Activated CD8-positive, alpha-beta T cell treated with anti-CD3 and anti-CD28 coated beads for 36 hours (primary cell): Measurements from ENCODE around the gene MTM1. TPM values are rescaled to one million over a fixed set of nuclear protein-coding genes. Genes with fewer than 3 reads are reported as not detected.

Source experiments
- ATAC-seq: fragments of 200-7000 bp; cut with Tn5 transposase; one replicate; pipeline ENCODE4 v1.10.0; 2021; ENCODE audit warnings: mild to moderate bottlenecking, moderate library complexity
- CTCF ChIA-PET: fragments of 350-600 bp; sonication (Branson Sonifier 250); formaldehyde crosslinking; loops from one replicate; lab custom pipeline; 2021; ENCODE audit warnings: antibody characterized with exemption; lab: Charles Lee
- POLR2A ChIA-PET: fragments of 350-600 bp; sonication (Branson Sonifier 250); formaldehyde crosslinking; loops from one replicate; lab custom pipeline; 2021; ENCODE audit warnings: antibody characterized with exemption; lab: Charles Lee
- DNase-seq: peaks from one replicate; pipeline ENCODE4 v3.0.0-alpha.2; 2020
- H3K27ac Mint-ChIP-seq: one replicate; pipeline ENCODE4 v1.8.0; 2021; ENCODE audit warnings: mild to moderate bottlenecking, mixed read lengths
- H3K27me3 Mint-ChIP-seq: one replicate; pipeline ENCODE4 v1.8.0; 2021; ENCODE audit warnings: mixed read lengths
- H3K36me3 Mint-ChIP-seq: one replicate; pipeline ENCODE4 v1.8.0; 2021; ENCODE audit warnings: low read depth, mixed read lengths
- H3K4me1 Mint-ChIP-seq: one replicate; pipeline ENCODE4 v1.8.0; 2021; ENCODE audit warnings: low read depth, mixed read lengths
- H3K4me3 Mint-ChIP-seq: one replicate; pipeline ENCODE4 v1.8.0; 2021; ENCODE audit warnings: mild to moderate bottlenecking, moderate library complexity, mixed read lengths
- H3K9me3 Mint-ChIP-seq: one replicate; pipeline ENCODE4 v1.8.0; 2021; ENCODE audit warnings: mixed read lengths
- intact Hi-C: fragments of 100-400 bp; cut with micrococcal nuclease; formaldehyde crosslinking; loops from one replicate; pipeline ENCODE4 v1.10.0; 2022
- total RNA-seq, 2 experiments: library from RNA; stranded (reverse); gene quantifications; one replicate each; pipeline ENCODE4 v1.2.3, GENCODE V29; 2021
- TF ChIP-seq, protein P1 (sequence below): fragments of 200-600 bp; IDR thresholded peaks from one replicate; pipeline ENCODE4 v1.8.0; 2022; ENCODE audit warnings: antibody characterized with exemption, mild to moderate bottlenecking

MTM1 gene
- total RNA-seq, 2 experiments from 2014 or later = 9.6 to 11.6 TPM

DNA sequence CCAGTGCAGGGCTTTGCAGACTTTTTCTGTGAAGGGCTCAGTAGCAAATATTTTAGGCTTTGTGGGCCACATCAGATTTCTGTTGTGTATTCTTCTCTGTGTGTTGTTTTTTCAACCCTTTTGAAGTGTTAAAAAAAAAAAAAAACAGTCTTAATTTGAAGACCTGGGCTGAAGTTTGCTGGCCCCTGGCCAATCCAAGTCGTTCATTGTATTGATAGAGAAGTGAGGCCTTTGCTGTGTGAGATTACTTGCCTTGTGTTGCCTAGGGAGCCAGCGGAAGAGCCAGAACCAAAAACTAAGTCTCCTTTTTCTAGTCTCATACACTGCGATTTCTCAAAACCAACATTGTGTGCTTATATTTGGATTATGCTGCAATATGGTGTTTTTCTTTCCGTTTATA is 46.9 kb downstream of the MTM1 start:
- intact Hi-C loops = no loop called here
- H3K4me3 Mint-ChIP-seq = no peak overlapping the region
- H3K4me1 Mint-ChIP-seq = no peaks in the 10 kb centered on the region
- ChIA-PET CTCF (no interaction called here), POLR2A (no interaction called here)
- peaks cover 7% of the 10 kb centered on the region for H3K36me3 Mint-ChIP-seq
- H3K27me3 Mint-ChIP-seq = no peaks in the 10 kb centered on the region
- TF ChIP-seq, protein P1, sequence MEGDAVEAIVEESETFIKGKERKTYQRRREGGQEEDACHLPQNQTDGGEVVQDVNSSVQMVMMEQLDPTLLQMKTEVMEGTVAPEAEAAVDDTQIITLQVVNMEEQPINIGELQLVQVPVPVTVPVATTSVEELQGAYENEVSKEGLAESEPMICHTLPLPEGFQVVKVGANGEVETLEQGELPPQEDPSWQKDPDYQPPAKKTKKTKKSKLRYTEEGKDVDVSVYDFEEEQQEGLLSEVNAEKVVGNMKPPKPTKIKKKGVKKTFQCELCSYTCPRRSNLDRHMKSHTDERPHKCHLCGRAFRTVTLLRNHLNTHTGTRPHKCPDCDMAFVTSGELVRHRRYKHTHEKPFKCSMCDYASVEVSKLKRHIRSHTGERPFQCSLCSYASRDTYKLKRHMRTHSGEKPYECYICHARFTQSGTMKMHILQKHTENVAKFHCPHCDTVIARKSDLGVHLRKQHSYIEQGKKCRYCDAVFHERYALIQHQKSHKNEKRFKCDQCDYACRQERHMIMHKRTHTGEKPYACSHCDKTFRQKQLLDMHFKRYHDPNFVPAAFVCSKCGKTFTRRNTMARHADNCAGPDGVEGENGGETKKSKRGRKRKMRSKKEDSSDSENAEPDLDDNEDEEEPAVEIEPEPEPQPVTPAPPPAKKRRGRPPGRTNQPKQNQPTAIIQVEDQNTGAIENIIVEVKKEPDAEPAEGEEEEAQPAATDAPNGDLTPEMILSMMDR = no peak
- no peak overlapping the region for H3K27ac Mint-ChIP-seq
- no peak for DNase-seq
- H3K9me3 Mint-ChIP-seq = no peaks in the 10 kb centered on the region
- no peak for ATAC-seq

DNA sequence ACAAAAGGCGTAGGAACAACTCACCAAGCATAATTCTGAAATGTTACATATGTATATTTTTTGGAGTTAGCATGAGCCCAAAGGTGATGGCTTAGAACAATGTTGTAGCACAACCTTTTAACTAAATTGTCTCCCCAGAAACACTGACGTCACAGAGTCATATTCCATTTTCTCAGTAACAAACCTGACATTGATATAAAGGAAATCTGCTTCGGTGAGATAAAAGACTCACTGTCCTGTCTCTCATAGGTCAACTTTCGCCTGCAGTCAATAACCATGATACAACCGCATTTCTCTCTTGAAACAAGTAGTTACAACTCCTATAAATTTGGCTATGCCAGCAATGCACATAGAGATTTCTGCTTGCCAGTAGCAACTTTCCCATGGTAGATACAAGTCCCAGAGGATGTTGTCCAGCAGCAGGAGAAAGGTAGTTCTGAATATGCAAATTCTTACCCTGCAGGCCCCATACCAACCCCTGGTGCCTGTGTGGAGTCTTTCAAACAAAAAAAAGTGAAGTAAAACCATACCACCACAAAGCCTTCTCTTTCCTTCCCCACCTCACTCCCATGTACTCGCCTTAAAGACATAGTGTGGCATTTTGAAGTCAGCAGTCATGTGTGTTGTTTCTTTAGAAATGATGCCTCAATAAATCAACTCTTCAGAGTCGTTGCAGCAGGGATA is 47.9 kb downstream of the MTM1 start:
- ChIA-PET CTCF (no interaction called here), POLR2A (no interaction called here)
- no peaks in the 10 kb centered on the region for H3K4me1 Mint-ChIP-seq
- intact Hi-C loops = no loop called here
- no peaks in the 10 kb centered on the region for H3K27me3 Mint-ChIP-seq
- H3K36me3 Mint-ChIP-seq = peaks cover 11% of the 10 kb centered on the region
- DNase-seq (no peak), ATAC-seq (no peak)
- no peaks in the 10 kb centered on the region for H3K9me3 Mint-ChIP-seq
- H3K4me3 Mint-ChIP-seq = no peak overlapping the region
- H3K27ac Mint-ChIP-seq = no peak overlapping the region
- TF ChIP-seq, protein P1 = no peak

DNA sequence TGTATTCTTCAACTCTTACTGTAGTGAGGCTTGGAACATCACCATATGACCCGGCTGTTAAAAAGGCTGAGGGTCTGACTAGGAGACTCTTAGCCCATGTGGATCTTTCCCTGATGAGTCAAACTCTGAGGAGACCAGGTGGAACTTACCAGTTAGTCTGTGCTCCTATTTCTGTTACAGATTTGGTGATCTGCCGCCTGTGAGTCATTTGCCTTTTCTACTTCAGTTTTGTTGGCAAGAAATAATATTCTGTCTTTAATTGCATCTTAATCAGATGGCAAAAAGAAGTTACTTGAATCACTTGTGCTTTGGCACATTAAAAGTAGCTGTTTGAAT is 48.4 kb downstream of the MTM1 start:
- H3K9me3 Mint-ChIP-seq = no peaks in the 10 kb centered on the region

DNA sequence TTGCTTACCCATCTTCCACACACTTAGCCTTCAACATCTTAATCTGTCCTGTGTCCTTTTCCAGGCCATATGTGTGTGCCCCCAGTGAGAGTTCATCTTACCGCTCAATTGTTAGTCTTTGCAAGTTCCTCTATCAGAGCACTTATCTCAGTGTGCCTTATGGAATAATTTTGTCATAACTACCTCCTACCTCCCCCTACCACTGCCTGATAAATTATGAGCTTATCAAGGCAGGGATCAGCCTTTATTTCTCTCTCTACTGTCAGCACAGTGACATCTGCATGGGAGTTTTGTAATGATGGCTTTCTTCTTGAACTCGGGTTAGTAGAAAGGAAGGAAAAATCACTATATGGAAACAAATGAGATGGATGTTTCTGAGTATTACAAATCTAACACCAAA is 53.2 kb downstream of the MTM1 start:
- H3K36me3 Mint-ChIP-seq = peaks cover 17% of the 10 kb centered on the region
- no peaks in the 10 kb centered on the region for H3K27me3 Mint-ChIP-seq
- no peaks in the 10 kb centered on the region for H3K9me3 Mint-ChIP-seq
- POLR2A ChIA-PET = interaction anchor here (0.5 kb wide), 1 partner anchor 9 kb away, joined by 3 read pairs; no protein-coding TSS in a partner anchor
- no peak overlapping the region for H3K4me3 Mint-ChIP-seq
- TF ChIP-seq, protein P1 = no peak
- intact Hi-C loops = no loop called here
- CTCF ChIA-PET = no interaction called here
- H3K27ac Mint-ChIP-seq = no peak overlapping the region
- peaks cover 24% of the 10 kb centered on the region for H3K4me1 Mint-ChIP-seq
- DNase-seq (no peak), ATAC-seq (peak; percentile 4)

More for the DNA sequence above, 48.4 kb downstream of the MTM1 start:
- H3K4me1 Mint-ChIP-seq = peaks cover 5% of the 10 kb centered on the region
- TF ChIP-seq, protein P1 = no peak
- H3K27me3 Mint-ChIP-seq = no peaks in the 10 kb centered on the region
- H3K4me3 Mint-ChIP-seq = no peak overlapping the region
- intact Hi-C loops = no loop called here
- no peak for DNase-seq
- H3K36me3 Mint-ChIP-seq = peaks cover 12% of the 10 kb centered on the region
- POLR2A ChIA-PET = no interaction called here
- ATAC-seq = no peak
- H3K27ac Mint-ChIP-seq = no peak overlapping the region
- CTCF ChIA-PET = no interaction called here

DNA sequence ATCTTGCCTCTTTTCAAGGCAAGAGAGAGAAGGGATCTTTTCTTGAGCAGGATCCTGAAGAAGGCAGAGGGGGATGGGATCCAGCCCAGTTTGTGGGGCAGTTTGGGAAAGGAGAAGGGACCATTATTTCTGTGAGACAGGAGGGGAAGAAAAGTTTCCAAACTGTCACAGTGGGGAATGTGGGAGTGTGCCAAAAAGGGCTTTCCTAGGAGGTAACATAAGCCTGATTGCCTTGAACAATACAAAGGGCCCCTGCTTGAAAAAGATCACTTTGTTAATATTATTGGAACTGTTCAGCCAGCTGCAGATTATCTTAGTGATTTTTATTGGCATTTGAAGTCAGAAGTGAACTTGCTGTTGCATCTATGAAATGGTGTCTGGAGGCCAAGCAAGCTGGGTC is 55.2 kb downstream of the MTM1 start:
- ChIA-PET CTCF (no interaction called here), POLR2A (no interaction called here)
- intact Hi-C loops = no loop called here
- peaks cover 20% of the 10 kb centered on the region for H3K36me3 Mint-ChIP-seq
- H3K27ac Mint-ChIP-seq = no peak overlapping the region
- H3K9me3 Mint-ChIP-seq = no peaks in the 10 kb centered on the region
- no peak for ATAC-seq
- no peak for DNase-seq
- H3K27me3 Mint-ChIP-seq = no peaks in the 10 kb centered on the region
- TF ChIP-seq, protein P1 = no peak
- peaks cover 28% of the 10 kb centered on the region for H3K4me1 Mint-ChIP-seq
- no peak overlapping the region for H3K4me3 Mint-ChIP-seq
